IPS-20b (cell line): ENCODE measurements around the gene CCL22.

Experiments used
- H3K27ac ChIP-seq: one replicate; pipeline ENCODE4 v1.5.1; 2013; ENCODE audit warnings: low read length
- H3K27me3 ChIP-seq: 2 replicates; pipeline ENCODE4 v1.6.1; 2013; ENCODE audit warnings: mild to moderate bottlenecking, low read length, inconsistent platforms; ENCODE audit not compliant: insufficient read depth
- H3K36me3 ChIP-seq: 2 replicates; pipeline ENCODE4 v1.6.1; 2013; ENCODE audit warnings: low read depth, mild to moderate bottlenecking, inconsistent platforms, low read length, moderate library complexity; ENCODE audit not compliant: insufficient read depth
- H3K4me1 ChIP-seq: 2 replicates; pipeline ENCODE4 v1.6.1; 2013; ENCODE audit warnings: mild to moderate bottlenecking, control low read depth, inconsistent platforms, low read length, moderate library complexity; ENCODE audit not compliant: insufficient read depth
- H3K4me3 ChIP-seq: 2 replicates; pipeline ENCODE4 v1.5.1; 2013; ENCODE audit warnings: mild to moderate bottlenecking, low read length, inconsistent platforms
- H3K9ac ChIP-seq: 2 replicates; pipeline ENCODE4 v1.6.1; 2013; ENCODE audit warnings: low read depth, mild to moderate bottlenecking, inconsistent platforms, low read length, moderate library complexity
- H3K9me3 ChIP-seq: 2 replicates; pipeline ENCODE4 v1.6.1; 2013; ENCODE audit warnings: mild to moderate bottlenecking, low read depth, low read length, inconsistent platforms; ENCODE audit not compliant: insufficient read depth

CCL22 gene

GRCh38 chr16:57380671-57381462, 22.3 kb downstream of the CCL22 start:
- Histone ChIP-seq H3K36me3 (no peaks in the 10 kb centered on the region), H3K9me3 (no peaks in the 10 kb centered on the region), H3K4me1 (0 out of 2 replicates have a peak, but pooled peaks cover 5% of the 10 kb centered on the region), H3K27me3 (no peaks in the 10 kb centered on the region), H3K4me3 (no peak overlapping the region), H3K27ac (no peak overlapping the region), H3K9ac (no peak overlapping the region)

- Histone ChIP-seq H3K27me3 (no peaks in the 10 kb centered on the region), H3K4me1 (peaks cover 9% of the 10 kb centered on the region; the same call in 1 of the 2 replicates), H3K36me3 (no peaks in the 10 kb centered on the region), H3K4me3 (no peak overlapping the region), H3K9ac (no peak overlapping the region), H3K9me3 (no peaks in the 10 kb centered on the region), H3K27ac (no peak overlapping the region)
Measured at GRCh38 chr16:57381791-57382534, 23.4 kb downstream of the CCL22 start.

GRCh38 chr16:57382535-57383275, 24.1 kb downstream of the CCL22 start:
- no peak overlapping the region for H3K27ac ChIP-seq
- H3K27me3 ChIP-seq: no peaks in the 10 kb centered on the region
- H3K9me3 ChIP-seq: no peaks in the 10 kb centered on the region
- H3K36me3 ChIP-seq: no peaks in the 10 kb centered on the region
- peaks cover 7% of the 10 kb centered on the region; the same call in 1 of the 2 replicates for H3K4me1 ChIP-seq
- H3K9ac ChIP-seq: no peak overlapping the region
- no peak overlapping the region for H3K4me3 ChIP-seq

GRCh38 chr16:57383276-57384247, 25.0 kb downstream of the CCL22 start:
- H3K27ac ChIP-seq: no peak overlapping the region
- no peak overlapping the region for H3K9ac ChIP-seq
- no peaks in the 10 kb centered on the region for H3K9me3 ChIP-seq
- H3K4me3 ChIP-seq: no peak overlapping the region
- no peaks in the 10 kb centered on the region for H3K36me3 ChIP-seq
- H3K27me3 ChIP-seq: no peaks in the 10 kb centered on the region
- peaks cover 4% of the 10 kb centered on the region; the same call in 1 of the 2 replicates for H3K4me1 ChIP-seq

GRCh38 chr16:57384248-57385070, 25.9 kb downstream of the CCL22 start:
- Histone ChIP-seq H3K36me3 (no peaks in the 10 kb centered on the region), H3K27me3 (no peaks in the 10 kb centered on the region), H3K9me3 (no peaks in the 10 kb centered on the region), H3K4me3 (no peak overlapping the region), H3K4me1 (peaks cover 4% of the 10 kb centered on the region; the same call in 1 of the 2 replicates), H3K27ac (no peak overlapping the region), H3K9ac (no peak overlapping the region)

- Histone ChIP-seq H3K4me3 (no peak overlapping the region), H3K36me3 (no peaks in the 10 kb centered on the region), H3K9ac (no peak overlapping the region), H3K4me1 (peaks cover 4% of the 10 kb centered on the region; the same call in 1 of the 2 replicates), H3K9me3 (no peaks in the 10 kb centered on the region), H3K27me3 (no peaks in the 10 kb centered on the region), H3K27ac (no peak overlapping the region)
Measured at GRCh38 chr16:57385083-57385482, 26.5 kb downstream of the CCL22 start.

- Histone ChIP-seq H3K27me3 (no peaks in the 10 kb centered on the region), H3K4me1 (peaks cover 4% of the 10 kb centered on the region; the same call in 1 of the 2 replicates), H3K9me3 (no peaks in the 10 kb centered on the region), H3K27ac (no peak overlapping the region), H3K9ac (no peak overlapping the region), H3K36me3 (no peaks in the 10 kb centered on the region), H3K4me3 (no peak overlapping the region)
Measured at GRCh38 chr16:57386381-57386951, 27.9 kb downstream of the CCL22 start.

- Histone ChIP-seq H3K9ac (no peak overlapping the region), H3K27ac (no peak overlapping the region), H3K4me3 (no peak overlapping the region), H3K9me3 (no peaks in the 10 kb centered on the region), H3K36me3 (no peaks in the 10 kb centered on the region), H3K4me1 (peaks cover 4% of the 10 kb centered on the region; the same call in 1 of the 2 replicates), H3K27me3 (no peaks in the 10 kb centered on the region)
Measured at GRCh38 chr16:57387598-57388354, 29.2 kb downstream of the CCL22 start.

GRCh38 chr16:57388359-57389086, 29.9 kb downstream of the CCL22 start:
- H3K27me3 ChIP-seq: no peaks in the 10 kb centered on the region
- H3K27ac ChIP-seq: no peak overlapping the region

More at GRCh38 chr16:57388359-57389086, 29.9 kb downstream of the CCL22 start:
- Histone ChIP-seq H3K9ac (no peak overlapping the region), H3K4me3 (no peak overlapping the region), H3K9me3 (no peaks in the 10 kb centered on the region), H3K4me1 (peaks cover 4% of the 10 kb centered on the region; the same call in 1 of the 2 replicates), H3K36me3 (no peaks in the 10 kb centered on the region)
